Myocyte (in vitro differentiated cells): ENCODE data around the gene ABR. TPM values are rescaled to one million over a fixed set of nuclear protein-coding genes. Genes with fewer than 3 reads are reported as not detected.
"Not testable (repeated sequence)": the region's sequence is repeated elsewhere in the genome, so short reads cannot be mapped to it uniquely, and the experiment has no call there.

Source experiments
- DNase-seq: peaks from one replicate; pipeline ENCODE4 v3.0.0-alpha.2; 2012; ENCODE audit warnings: low read depth
- total RNA-seq: library from RNA; depleted of rRNA; stranded (reverse); fragments of >200 nt; gene quantifications from 2 replicates; pipeline ENCODE4 v1.2.3, GENCODE V29; 2014

Gene ABR
- total RNA-seq, 1 donor from 2014 or later = 71.9 TPM

- DNase-seq = peak; percentile 98
These were observed 183.0 kb downstream of the ABR start, which contains the start of gene TIMM22 for GRCh38 chr17:996554-997344. Gene TIMM22 (plus strand): TSS chr17:997129. CDS start chr17:997143, 14 bp downstream.

- DNase-seq = not testable (repeated sequence)
These were observed 184.5 kb downstream of the ABR start for GRCh38 chr17:995324-995723.

- DNase-seq = no peak
These were observed 186.8 kb downstream of the ABR start for GRCh38 chr17:992933-993332.

- no peak for DNase-seq
These were observed 191.2 kb downstream of the ABR start for GRCh38 chr17:988561-988960.

GRCh38 chr17:987931-988330, 191.8 kb downstream of the ABR start:
- DNase-seq = no peak

GRCh38 chr17:986322-986929, 193.4 kb downstream of the ABR start:
- no peak for DNase-seq

GRCh38 chr17:983921-984320, 195.9 kb downstream of the ABR start:
- no peak for DNase-seq

GRCh38 chr17:981292-981658, 198.5 kb downstream of the ABR start:
- no peak for DNase-seq

GRCh38 chr17:980406-981291, 199.1 kb downstream of the ABR start:
- DNase-seq = peak; percentile 92

GRCh38 chr17:979539-980405, 200.0 kb downstream of the ABR start, which contains the start of gene NXN:
Gene NXN (minus strand): TSS chr17:979776.
- DNase-seq = peak; percentile 79

GRCh38 chr17:979212-979538, 200.6 kb downstream of the ABR start:
- no peak for DNase-seq

GRCh38 chr17:978103-979093, 201.4 kb downstream of the ABR start:
- DNase-seq = no peak

GRCh38 chr17:977166-977565, 202.6 kb downstream of the ABR start:
- no peak for DNase-seq

GRCh38 chr17:976312-976711, 203.5 kb downstream of the ABR start:
- no peak for DNase-seq

- no peak for DNase-seq
These were observed 204.3 kb downstream of the ABR start for GRCh38 chr17:975371-975915.

GRCh38 chr17:974778-975177, 205.0 kb downstream of the ABR start:
- DNase-seq = not testable (repeated sequence)

- no peak for DNase-seq
These were observed 206.7 kb downstream of the ABR start for GRCh38 chr17:973053-973452.

GRCh38 chr17:971861-972260, 207.9 kb downstream of the ABR start:
- not testable (repeated sequence) for DNase-seq

GRCh38 chr17:970364-970763, 209.4 kb downstream of the ABR start:
- no peak for DNase-seq
